Stimulated activated CD4-positive, alpha-beta T cell treated with anti-CD3 and anti-CD28 coated beads, TNF-alpha, amount 100 ng/mL, for 4 hours (primary cell): Measurements from ENCODE around the gene KHK.
A peak's percentile ranks its signal among the peaks of the same experiment; 100 is the strongest.

Source experiments
- DNase-seq, 3 experiments: peaks; one replicate each; pipeline ENCODE4 v3.0.0-alpha.2; 2020; ENCODE audit warnings: low read depth in 3 of 3

Gene KHK

GRCh38 chr2:27126252-27126710 is 39.7 kb downstream of the KHK start:
- DNase-seq: no peak

- no peak for DNase-seq
Measured at GRCh38 chr2:27127883-27128667, 41.5 kb downstream of the KHK start.

DNA sequence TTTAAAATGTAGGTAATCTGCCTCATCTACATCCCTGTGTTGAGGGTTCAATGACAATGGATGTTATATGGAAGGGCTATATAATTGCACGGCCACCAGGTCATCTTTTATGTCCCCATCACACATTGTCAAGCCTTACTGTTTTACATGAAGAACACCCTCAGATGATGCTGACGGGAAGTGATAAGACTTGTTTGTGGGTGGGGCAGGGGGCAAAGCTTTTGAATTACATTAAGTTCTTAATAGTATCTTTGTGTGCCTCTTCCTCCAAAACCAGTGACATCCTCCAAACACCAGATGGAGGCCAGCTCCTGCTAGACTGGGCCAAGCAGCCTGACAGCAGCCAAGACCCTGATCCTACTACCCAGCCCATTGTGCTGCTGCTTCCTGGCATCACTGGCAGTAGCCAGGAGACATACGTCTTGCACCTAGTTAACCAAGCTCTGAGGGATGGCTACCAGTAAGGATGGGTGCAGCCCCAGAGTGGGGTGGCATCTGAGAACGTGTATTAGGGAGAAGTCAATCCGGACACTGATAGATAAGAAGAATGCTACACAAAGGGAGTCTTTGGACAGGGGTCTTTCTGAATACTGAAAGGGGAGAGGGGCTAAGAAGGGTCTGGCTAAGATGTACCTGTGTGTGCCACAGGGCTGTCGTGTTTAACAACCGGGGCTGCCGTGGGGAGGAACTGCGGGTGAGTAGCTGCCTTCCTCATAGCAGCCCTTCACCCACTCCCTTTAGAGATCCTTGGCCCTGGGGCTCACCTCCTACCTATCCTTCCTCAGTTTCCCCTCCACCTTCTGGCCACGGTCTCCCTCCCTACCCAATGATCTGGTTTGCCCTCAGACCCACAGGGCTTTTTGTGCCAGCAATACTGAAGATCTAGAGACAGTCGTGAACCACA is 42.3 kb downstream of the KHK start:
- DNase-seq: no peak

DNA sequence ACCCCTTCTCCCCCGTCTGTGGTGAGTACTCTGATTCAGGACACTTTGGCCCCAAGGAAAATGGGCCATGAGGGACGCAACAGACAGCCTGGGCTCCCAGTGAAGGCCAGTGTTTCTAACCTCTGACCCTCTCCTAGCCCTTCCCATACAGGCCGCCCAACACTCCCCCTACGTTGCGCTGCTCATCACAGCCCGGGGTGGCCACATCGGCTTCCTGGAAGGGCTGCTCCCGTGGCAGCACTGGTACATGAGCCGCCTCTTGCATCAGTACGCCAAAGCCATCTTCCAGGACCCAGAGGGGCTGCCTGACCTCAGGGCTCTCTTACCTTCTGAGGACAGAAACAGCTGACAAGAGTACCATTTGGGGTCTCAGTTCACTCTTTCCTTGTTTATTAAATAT is 43.8 kb downstream of the KHK start:
- no peak for DNase-seq

DNA sequence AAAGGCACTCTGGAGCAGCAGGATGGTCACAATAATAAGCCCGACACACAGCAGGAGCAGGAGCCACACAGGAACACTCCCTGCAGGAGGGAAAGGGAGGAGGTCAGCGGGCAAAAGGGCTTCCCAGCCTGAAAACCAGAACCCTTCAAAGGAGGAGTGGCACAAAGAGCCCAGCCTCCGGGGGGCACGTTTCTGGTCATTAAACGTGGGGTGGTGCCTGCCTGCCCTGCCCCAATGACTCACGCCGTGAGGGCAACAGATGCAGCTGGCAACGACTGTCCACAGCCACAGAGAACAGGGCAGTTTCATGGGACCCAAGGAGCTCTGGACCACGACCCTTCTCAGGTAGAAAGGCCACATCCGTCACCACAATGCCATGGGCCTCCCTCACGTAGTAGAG is 44.9 kb downstream of the KHK start:
- DNase-seq: no peak

GRCh38 chr2:27133195-27133875 is 46.8 kb downstream of the KHK start:
- DNase-seq: no peak

- peak; percentile 97 to 98 (median 97) for DNase-seq
Measured at GRCh38 chr2:27133905-27134780, 47.6 kb downstream of the KHK start, which contains the start of gene PREB. TSS of gene PREB (minus strand) at chr2:27134636. CDS start at chr2:27134421, 215 bp downstream.

GRCh38 chr2:27134781-27135477 is 48.4 kb downstream of the KHK start:
- no peak for DNase-seq

DNA sequence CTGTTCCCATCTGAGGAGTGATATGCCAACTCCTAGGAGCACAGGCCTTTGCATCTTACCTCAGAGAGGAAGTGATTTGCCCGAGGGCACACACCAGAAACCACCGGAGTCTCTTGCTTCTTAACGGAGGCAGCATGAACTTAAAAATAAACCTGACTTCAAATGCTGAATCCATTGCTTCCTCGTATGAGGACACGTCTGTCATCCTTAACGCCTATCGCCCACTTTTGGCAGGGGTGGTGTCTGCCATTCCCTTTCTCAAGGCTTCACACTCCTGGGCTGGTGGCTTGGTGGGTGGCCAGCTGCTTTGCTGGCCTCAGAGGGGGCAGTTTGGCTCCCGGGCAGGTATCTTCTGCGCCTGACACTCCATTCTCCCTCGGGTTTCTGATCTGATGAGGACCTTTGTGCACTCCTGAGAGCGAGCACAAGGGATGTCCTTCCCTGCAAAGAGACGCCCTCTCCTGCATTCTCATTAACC is 48.9 kb downstream of the KHK start:
- DNase-seq: no peak

- no peak for DNase-seq
Measured at GRCh38 chr2:27136751-27137150, 50.2 kb downstream of the KHK start.

DNA sequence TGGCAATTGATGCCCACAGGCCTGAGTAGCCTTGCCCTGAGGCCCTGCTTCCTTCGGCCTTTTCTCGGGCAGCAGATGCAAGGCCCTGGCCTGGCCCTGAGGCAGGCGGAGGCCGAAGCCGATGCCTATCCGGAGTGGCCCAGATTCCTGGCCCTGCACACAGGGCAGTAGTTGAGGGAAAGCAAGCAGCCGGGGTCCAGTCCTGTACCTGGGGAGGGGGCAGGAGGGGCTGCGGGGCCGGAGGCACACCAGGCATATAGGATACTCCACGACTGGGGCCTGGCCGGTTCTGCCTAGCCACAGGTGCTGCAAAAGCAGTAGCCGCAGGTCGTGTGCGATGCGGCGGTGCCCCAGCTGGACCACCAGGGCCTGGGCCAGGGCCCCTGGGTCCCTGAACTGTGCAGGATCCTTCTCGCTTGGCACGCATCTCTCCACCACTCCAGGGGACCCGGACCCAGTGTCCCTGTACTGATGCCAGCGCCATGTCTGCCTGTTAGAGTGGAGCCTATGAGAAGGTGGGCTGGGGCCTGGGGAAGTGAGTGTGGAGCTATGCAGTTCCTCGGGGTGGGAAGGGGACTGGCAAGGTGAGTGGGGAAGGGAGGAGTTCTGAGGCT is 50.9 kb downstream of the KHK start:
- no peak for DNase-seq

DNA sequence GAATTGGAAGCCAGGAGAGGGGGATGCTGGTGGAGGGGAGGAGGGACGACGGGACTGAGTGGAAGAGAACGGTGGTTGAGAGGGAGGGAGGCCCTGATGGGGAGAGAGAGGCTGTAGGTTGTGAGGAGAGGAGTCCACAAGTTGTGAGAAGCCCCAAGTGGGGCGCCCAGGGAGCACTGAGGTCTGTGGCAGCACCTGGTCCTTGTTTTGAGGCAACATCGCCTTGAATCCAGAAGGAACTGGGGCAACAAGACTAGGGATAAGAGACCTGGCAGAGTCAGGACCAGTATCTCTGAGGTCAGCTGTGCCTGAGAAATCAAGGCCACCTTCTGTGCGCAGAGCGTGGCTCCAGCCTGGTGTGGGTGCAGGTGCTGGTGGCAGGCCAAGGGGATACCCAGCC is 51.5 kb downstream of the KHK start:
- DNase-seq: no peak

DNA sequence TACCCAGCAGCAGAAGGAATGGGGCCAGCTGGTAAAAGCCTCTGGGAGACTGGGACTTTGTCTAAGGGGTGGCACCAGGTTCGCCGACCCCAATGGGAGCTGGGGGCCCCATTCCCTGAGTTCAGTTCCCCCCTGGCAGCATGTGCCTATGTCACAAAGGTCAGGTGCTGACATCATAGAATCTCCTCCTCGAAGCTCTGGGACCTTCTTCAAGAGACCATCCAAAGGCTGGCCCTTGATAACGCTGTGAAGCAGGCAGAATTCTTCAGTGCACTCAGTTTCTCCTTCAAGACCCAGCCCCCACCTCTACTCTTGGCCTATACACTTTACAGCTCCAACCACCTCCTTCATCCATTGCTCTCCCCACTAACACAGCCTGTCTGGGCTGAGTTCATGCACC is 52.7 kb downstream of the KHK start, which contains the start of gene PRR30:
TSS of gene PRR30 (minus strand) at position 101 of the 400 bp plus-strand sequence. CDS start 1,081 bp downstream, outside the sequence.
- no peak for DNase-seq

DNA sequence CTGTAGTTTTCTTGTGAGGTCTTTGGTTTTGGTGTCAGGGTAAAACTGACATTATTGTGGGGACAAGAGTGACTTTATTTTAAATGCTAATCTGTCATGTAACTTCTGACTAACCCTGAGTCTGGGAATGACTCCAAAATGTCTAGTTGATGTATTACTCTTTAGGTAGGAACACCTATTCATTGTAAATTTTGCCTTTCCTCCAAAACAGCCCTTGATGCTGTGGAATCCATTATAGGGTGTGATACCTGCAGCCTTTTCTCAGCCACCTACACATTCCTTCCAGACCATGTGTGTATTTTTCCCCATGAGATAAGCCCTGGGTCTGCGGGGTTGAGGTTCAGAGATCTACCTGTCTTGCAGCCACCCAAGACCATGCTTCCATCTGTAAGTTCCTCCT is 56.7 kb downstream of the KHK start:
- DNase-seq: no peak

- no peak for DNase-seq
Measured at GRCh38 chr2:27145682-27146081, 59.1 kb downstream of the KHK start.

GRCh38 chr2:27147935-27148334 is 61.4 kb downstream of the KHK start:
- no peak for DNase-seq

DNA sequence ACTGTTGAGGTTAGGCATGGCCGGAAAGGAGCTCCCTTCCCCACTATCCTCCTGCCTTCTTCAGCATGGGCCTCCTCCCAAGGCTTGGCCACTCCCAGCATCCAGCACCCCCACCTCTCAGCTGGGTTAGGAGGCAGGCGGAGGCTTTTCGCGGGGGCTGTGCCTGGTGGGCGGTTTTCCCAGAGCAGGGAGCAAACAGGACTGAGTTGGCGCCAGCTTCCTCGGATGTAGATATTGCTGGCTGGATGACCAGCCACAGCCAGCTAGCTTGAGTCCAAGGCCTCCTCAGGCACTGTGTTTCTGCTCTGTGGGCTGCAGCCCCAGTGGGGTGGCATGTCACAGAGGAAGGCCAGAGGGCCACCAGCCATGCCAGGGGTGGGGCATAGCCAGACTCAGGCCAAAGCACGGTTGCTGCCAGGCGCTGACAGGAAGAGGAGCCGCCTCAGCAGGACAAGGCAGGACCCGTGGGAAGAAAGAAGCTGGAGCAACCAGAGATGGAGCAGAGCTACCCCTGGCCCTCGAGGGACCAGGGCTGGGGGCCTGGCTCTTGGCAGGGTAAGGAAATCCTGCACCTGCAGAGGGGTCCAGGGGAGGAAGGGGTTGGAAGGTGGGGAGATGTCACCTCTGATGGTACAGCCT is 62.3 kb downstream of the KHK start, which contains the start of gene TCF23:
TSS of gene TCF23 (plus strand) at position 204 of the 639 bp plus-strand sequence. CDS start at position 334, 130 bp downstream.
- DNase-seq: no peak

GRCh38 chr2:27149570-27150405 is 63.2 kb downstream of the KHK start:
- DNase-seq: no peak
